Naive thymus-derived CD4-positive, alpha-beta T cell (primary cell): ENCODE measurements around the gene RBM39. TPM values are rescaled to one million over a fixed set of nuclear protein-coding genes. Genes with fewer than 3 reads are reported as not detected.
"Not testable (repeated sequence)": the region's sequence is repeated elsewhere in the genome, so short reads cannot be mapped to it uniquely, and the experiment has no call there.

Experiments
- ATAC-seq: fragments of 150-1000 bp; cut with Tn5 transposase; 2 replicates; pipeline ENCODE4 v1.10.0; 2021; ENCODE audit warnings: mild to moderate bottlenecking, moderate library complexity
- CTCF ChIA-PET: fragments of 350-600 bp; sonication (Branson Sonifier 250); formaldehyde crosslinking; loops from one replicate; lab custom pipeline; 2021; ENCODE audit warnings: antibody characterized with exemption; lab: Charles Lee
- POLR2A ChIA-PET: fragments of 350-600 bp; sonication (Branson Sonifier 250); formaldehyde crosslinking; loops from one replicate; lab custom pipeline; 2021; ENCODE audit warnings: antibody characterized with exemption, inconsistent platforms; lab: Charles Lee
- DNase-seq, 9 donors: peaks; one replicate each; pipeline versions ENCODE4 v3.0.0 to v3.0.0-alpha.2; 2020 to 2022; ENCODE audit warnings: mixed read lengths in 1 of 9
- H3K27ac ChIP-seq: one replicate; pipeline ENCODE4 v1.7.0; 2013; ENCODE audit warnings: mild to moderate bottlenecking, low read depth, low read length, moderate library complexity
- H3K27me3 ChIP-seq, 2 donors: one replicate each; pipeline ENCODE4 v1.7.0; 2013; ENCODE audit warnings: low read length in 2 of 2, mild to moderate bottlenecking in 2 of 2, moderate library complexity in 2 of 2; ENCODE audit not compliant: control insufficient read depth in 2 of 2, insufficient read depth in 2 of 2
- H3K36me3 ChIP-seq, 3 experiments: 1 replicate in 2 of 3; 2 replicates in 1 of 3; pipeline ENCODE4 v1.7.0; 2013; ENCODE audit warnings: low read length in 3 of 3, mild to moderate bottlenecking in 3 of 3, moderate library complexity in 1 of 3; ENCODE audit not compliant: insufficient read depth in 3 of 3, control insufficient read depth in 2 of 3
- H3K4me1 ChIP-seq, 2 donors: one replicate each; pipeline ENCODE4 v1.7.0; 2013; ENCODE audit warnings: low read length in 2 of 2, mild to moderate bottlenecking in 2 of 2, moderate library complexity in 1 of 2; ENCODE audit not compliant: control insufficient read depth in 2 of 2, insufficient read depth in 2 of 2
- H3K4me3 ChIP-seq: 2 replicates; pipeline ENCODE4 v1.7.0; 2013; ENCODE audit warnings: mild to moderate bottlenecking, low read length
- H3K9me3 ChIP-seq, 3 experiments: 1 replicate in 2 of 3; 2 replicates in 1 of 3; pipeline ENCODE4 v1.7.0; 2013; ENCODE audit warnings: low read length in 3 of 3; ENCODE audit not compliant: control insufficient read depth in 2 of 3
- H3K27ac Mint-ChIP-seq, 9 donors: one replicate each; pipeline ENCODE4 v1.8.0; 2020 to 2022; ENCODE audit warnings: mixed read lengths in 9 of 9, mild to moderate bottlenecking in 8 of 9, moderate library complexity in 5 of 9, inconsistent platforms in 2 of 9
- H3K27me3 Mint-ChIP-seq, 5 donors: one replicate each; pipeline ENCODE4 v1.8.0; 2021 to 2022; ENCODE audit warnings: mixed read lengths in 5 of 5, mild to moderate bottlenecking in 1 of 5
- H3K36me3 Mint-ChIP-seq, 5 donors: one replicate each; pipeline ENCODE4 v1.8.0; 2020 to 2022; ENCODE audit warnings: mixed read lengths in 5 of 5, mild to moderate bottlenecking in 3 of 5, inconsistent platforms in 1 of 5
- H3K4me1 Mint-ChIP-seq, 7 donors: one replicate each; pipeline ENCODE4 v1.8.0; 2020 to 2022; ENCODE audit warnings: mixed read lengths in 7 of 7, mild to moderate bottlenecking in 3 of 7, inconsistent platforms in 1 of 7
- H3K4me3 Mint-ChIP-seq, 10 donors: one replicate each; pipeline ENCODE4 v1.8.0; 2020 to 2022; ENCODE audit warnings: mild to moderate bottlenecking in 10 of 10, mixed read lengths in 10 of 10, moderate library complexity in 6 of 10, inconsistent platforms in 2 of 10
- H3K9me3 Mint-ChIP-seq, 11 donors: one replicate each; pipeline ENCODE4 v1.8.0; 2020 to 2022; ENCODE audit warnings: mixed read lengths in 11 of 11, mild to moderate bottlenecking in 4 of 11, inconsistent platforms in 1 of 11, moderate library complexity in 1 of 11
- intact Hi-C, 2 donors: fragments of 100-400 bp; cut with micrococcal nuclease; formaldehyde crosslinking; loops; one replicate each; pipeline ENCODE4 v1.15.1; 2023
- polyA plus RNA-seq, 2 donors: library from polyadenylated mRNA; unstranded; fragments of 300-500 nt; fragmentation: Illumina TruSeq; gene quantifications; one replicate each; pipeline ENCODE4 v1.2.3, GENCODE V29; 2021
- total RNA-seq, 6 experiments: library from RNA in 5 of 6; stranded (reverse) in 5 of 6; gene quantifications; 1 replicate in 5 of 6; 2 replicates in 1 of 6; pipeline ENCODE4 v1.2.3 and lab custom pipeline; 2021 to 2026

The RBM39 gene
- total and polyA plus RNA-seq, 7 experiments from 2014 or later: 100 to 1,041 (median 690) TPM

DNA sequence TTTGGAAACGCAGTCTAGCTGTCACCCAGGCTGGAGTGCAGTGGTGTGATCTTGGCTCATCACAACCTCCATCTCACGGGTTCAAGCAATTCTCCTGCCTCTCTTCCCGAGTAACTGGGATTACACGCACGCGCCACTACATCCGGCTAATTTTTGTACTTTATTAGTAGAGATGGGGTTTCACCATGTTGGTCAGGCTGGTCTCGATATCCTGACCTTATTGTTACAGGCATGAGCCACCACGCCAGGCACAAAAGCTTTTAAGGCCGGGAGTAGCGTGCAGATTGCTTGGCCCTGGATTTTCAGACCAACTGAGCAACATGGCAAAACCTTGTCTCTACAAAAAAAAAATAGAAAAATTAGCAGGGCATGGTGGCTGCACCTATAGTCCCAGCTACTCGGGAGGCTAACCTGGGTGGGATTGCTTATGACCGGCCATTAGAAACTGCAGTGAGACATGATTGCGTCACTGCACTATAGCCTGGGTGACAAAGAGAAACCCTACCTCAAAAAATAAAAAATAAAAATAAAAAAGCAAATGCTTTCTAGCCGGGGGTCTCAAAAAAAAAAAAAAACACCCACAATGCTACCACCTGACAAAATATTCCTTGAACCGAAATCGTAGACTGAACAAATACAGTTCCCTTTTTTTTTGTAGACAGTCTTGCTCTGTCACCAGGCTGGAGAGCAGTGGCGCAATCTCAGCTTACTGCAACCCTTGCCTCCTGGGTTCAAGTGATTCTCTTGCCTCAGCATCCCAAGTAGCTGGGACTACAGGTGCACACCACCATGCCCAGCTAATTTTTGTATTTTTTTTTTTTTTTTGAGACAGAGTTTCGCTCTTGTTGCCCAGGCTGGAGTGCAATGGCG lies 15.0 kb downstream of the RBM39 start:
- Histone ChIP-seq H3K27ac (no peak overlapping the region), H3K4me3 (no peak overlapping the region), H3K9me3 (no peaks in the 10 kb centered on the region), H3K4me1 (peaks cover 19 to 36% of the 10 kb centered on the region in 2 donors), H3K27me3 (no peaks in the 10 kb centered on the region), H3K36me3 (peaks cover 48 to 96% (median 78%) of the 10 kb centered on the region in 3 experiments)
- intact Hi-C loops: loop anchor here in 1 of 2 donors (10.0 kb wide), 1 partner anchor 48 kb away; the partner anchor contains the start of gene PHF20
- Mint-ChIP-seq H3K36me3 (peaks cover 8 to 37% (median 29%) of the 10 kb centered on the region in 5 donors), H3K4me3 (peak overlapping the region in 1 of 10 donors; percentile 8), H3K27ac (peak overlapping the region in 2 of 9 donors; percentile 26 to 43), H3K4me1 (peaks cover 15 to 67% (median 46%) of the 10 kb centered on the region in 7 donors), H3K27me3 (no peaks in the 10 kb centered on the region), H3K9me3 (peaks cover 0 to 5% (median 0%) of the 10 kb centered on the region in 11 donors)
- ChIA-PET POLR2A (interaction anchor here (0.5 to 5.5 kb wide), 6 partner anchors 13 to 138 kb away, joined by 3 to 35 read pairs (median 3); partner anchors contain the start of genes NFS1, RBM39 and ROMO1), CTCF (no interaction called here)
- ATAC-seq (no peak), DNase-seq (no peak)

DNA sequence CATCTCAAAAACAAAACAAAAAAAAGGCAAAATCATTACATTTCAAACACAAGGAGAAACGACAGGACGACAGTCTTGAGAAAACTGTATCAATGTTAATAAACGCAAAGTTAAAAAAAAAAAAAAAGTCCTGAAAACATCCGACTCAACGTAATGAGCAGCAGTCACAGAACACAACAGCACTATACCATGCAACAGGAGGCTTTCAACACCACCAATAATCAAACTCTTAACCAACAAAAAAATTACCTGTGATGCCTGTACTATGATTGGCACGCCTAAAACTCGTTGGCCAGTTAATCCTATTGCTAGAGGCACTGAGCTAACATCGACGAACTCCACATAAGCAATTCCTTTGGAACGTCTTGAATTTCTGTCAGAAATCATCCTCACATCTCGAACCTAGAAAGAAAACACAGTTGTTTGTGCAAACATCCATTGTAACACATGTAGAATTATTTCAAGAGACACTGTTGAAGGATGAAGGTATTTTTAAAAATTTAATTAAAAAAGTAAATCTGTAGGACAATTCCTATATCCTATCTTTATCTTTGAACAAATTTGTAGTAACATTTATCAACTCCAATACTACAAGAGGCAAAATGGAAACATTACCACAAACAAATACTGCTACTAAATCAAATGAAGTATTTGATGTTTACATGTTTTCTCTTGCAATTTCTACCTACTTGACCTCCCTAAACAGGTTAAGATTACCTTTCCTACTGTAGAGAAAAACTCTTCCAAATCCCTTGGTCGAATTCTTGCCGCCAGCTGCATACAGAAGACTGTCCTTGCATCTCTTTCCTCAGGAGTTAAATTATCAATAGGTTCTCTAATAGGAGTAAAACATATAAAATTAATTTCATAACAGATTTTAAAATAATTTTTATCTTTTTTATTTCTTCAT lies 17.5 kb downstream of the RBM39 start:
- intact Hi-C loops: loop anchor here in 1 of 2 donors (10.0 kb wide), 1 partner anchor 50 kb away; the partner anchor contains the start of gene PHF20
- ATAC-seq (no peak), DNase-seq (no peak)
- Histone ChIP-seq H3K4me3 (no peak overlapping the region), H3K9me3 (no peaks in the 10 kb centered on the region), H3K36me3 (peaks cover 53 to 96% (median 81%) of the 10 kb centered on the region in 3 experiments), H3K27ac (no peak overlapping the region), H3K4me1 (peaks cover 8 to 17% of the 10 kb centered on the region in 2 donors), H3K27me3 (no peaks in the 10 kb centered on the region)
- ChIA-PET POLR2A (interaction anchor here (2.0 kb wide), 1 partner anchor 12 kb away, joined by 9 read pairs; no protein-coding TSS in a partner anchor), CTCF (no interaction called here)
- Mint-ChIP-seq H3K9me3 (peaks cover 0 to 3% (median 0%) of the 10 kb centered on the region in 11 donors), H3K4me1 (peaks cover 14 to 62% (median 40%) of the 10 kb centered on the region in 7 donors), H3K27ac (peak overlapping the region in 6 of 9 donors; percentile 7 to 61 (median 35)), H3K36me3 (peaks cover 20 to 43% (median 38%) of the 10 kb centered on the region in 5 donors), H3K4me3 (peak overlapping the region in 1 of 10 donors; percentile 4), H3K27me3 (no peaks in the 10 kb centered on the region)

DNA sequence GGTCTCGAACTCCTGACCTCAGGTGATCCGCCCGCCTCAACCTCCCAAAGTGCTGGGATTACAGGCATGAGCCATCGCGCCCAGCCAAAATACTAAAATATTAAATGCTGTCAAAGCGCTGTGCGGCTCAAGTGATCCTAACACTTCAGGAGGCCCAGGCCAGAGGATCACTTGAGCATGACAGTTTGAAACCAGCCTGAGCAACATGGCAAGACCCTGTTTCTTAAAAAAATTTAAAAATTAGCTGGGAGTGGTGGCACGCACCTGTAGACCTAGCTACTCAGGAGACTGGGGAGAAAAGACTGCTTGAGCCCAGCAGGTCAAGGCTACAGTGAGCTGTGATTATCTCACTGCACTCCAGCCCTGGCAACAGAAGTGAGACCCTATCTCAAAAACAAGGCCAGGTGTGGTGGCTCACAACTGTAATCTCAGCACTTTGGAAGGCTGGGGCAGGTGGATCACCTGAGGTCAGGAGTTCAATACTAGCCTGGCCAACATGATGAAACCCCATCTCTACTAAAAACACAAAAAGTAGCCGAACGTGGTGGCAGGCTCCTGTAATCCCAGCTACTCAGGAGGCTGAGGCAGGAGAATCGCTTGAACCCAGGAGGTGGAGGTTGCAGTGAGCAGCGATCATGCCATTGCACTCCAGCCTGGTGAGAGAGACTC lies 18.3 kb downstream of the RBM39 start:
- H3K4me1 Mint-ChIP-seq: peaks cover 14 to 57% (median 36%) of the 10 kb centered on the region in 7 donors
- H3K27ac Mint-ChIP-seq: peak overlapping the region in 4 of 9 donors; percentile 12 to 76 (median 42)
- H3K4me3 Mint-ChIP-seq: not testable (repeated sequence)

DNA sequence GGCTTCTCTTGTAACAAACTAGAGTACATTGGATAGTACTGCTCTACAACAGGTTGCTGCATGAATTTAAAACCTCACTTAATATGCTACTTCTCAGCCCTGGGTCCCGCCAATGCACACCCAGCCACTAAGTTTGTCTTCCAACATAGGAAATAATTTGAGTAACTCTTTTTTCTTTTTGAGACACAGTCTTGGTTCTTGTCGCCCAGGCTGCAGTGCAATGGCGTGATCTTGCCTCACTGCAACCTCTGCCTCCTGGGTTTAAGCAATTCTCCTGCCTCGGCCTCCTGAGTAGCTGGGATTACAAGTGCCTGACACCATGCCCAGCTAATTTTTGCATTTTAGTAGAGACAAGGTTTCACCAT lies 18.8 kb downstream of the RBM39 start:
- intact Hi-C loops: loop anchor here in 1 of 2 donors (10.0 kb wide), 1 partner anchor 52 kb away; the partner anchor contains the start of gene PHF20
- H3K27ac Mint-ChIP-seq: peak overlapping the region in 4 of 9 donors; percentile 51 to 76 (median 57)

More for the DNA sequence above, 18.3 kb downstream of the RBM39 start:
- H3K9me3 ChIP-seq, H3K27me3 ChIP-seq, ATAC-seq, CTCF ChIA-PET, H3K27me3 Mint-ChIP-seq, H3K9me3 Mint-ChIP-seq, H3K4me3 ChIP-seq, DNase-seq, H3K27ac ChIP-seq: not testable (repeated sequence)
- POLR2A ChIA-PET: interaction anchor here (1.4 to 2.0 kb wide), 2 partner anchors 13 to 19 kb away, joined by 9 to 11 read pairs; partner anchors contain the start of gene RBM39
- intact Hi-C loops: loop anchor here in 1 of 2 donors (10.0 kb wide), 1 partner anchor 51 kb away; the partner anchor contains the start of gene PHF20
- peaks cover 20 to 45% (median 35%) of the 10 kb centered on the region in 5 donors for H3K36me3 Mint-ChIP-seq
- H3K36me3 ChIP-seq: peaks cover 60 to 98% (median 83%) of the 10 kb centered on the region in 3 experiments
- H3K4me1 ChIP-seq: peaks cover 8 to 17% of the 10 kb centered on the region in 2 donors

DNA sequence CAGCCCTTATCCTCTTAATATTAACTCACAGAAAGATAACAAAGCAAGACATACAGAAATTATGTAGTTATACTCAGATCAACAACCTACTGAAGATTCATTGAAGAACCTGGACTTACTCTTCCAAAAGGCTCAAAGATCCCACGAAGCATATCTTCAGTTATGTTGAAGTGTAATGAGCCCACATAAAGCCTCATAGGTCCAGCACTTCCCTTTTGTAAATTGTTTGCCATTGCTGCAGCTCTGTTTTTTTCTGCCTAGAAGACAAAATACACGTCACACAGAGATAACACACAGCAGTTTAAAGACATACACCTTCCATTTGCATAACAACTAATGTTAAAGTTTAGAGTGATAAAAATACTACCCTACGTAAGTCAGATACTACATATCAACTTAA lies 20.4 kb downstream of the RBM39 start:
- peaks cover 17 to 52% (median 34%) of the 10 kb centered on the region in 5 donors for H3K36me3 Mint-ChIP-seq
- no peaks in the 10 kb centered on the region for H3K27me3 Mint-ChIP-seq
- H3K4me1 ChIP-seq: peaks cover 8 to 19% of the 10 kb centered on the region in 2 donors
- H3K4me1 Mint-ChIP-seq: peaks cover 14 to 66% (median 45%) of the 10 kb centered on the region in 7 donors
- ChIA-PET CTCF (no interaction called here), POLR2A (interaction anchor here (0.8 kb wide), 1 partner anchor 46 kb away, joined by 3 read pairs; no protein-coding TSS in a partner anchor)
- intact Hi-C loops: loop anchor here in 1 of 2 donors (2.0 to 10.0 kb wide), 2 partner anchors 19 to 53 kb away; partner anchors contain the start of gene PHF20
- H3K27me3 ChIP-seq: no peaks in the 10 kb centered on the region
- H3K36me3 ChIP-seq: peaks cover 52 to 98% (median 89%) of the 10 kb centered on the region in 3 experiments
- H3K9me3 ChIP-seq: no peaks in the 10 kb centered on the region
- no peak overlapping the region for H3K4me3 ChIP-seq
- ATAC-seq (no peak), DNase-seq (no peak)
- H3K4me3 Mint-ChIP-seq: peak overlapping the region in 2 of 10 donors; percentile 3 to 13
- no peak overlapping the region for H3K27ac ChIP-seq
- H3K9me3 Mint-ChIP-seq: peaks cover 0 to 3% (median 0%) of the 10 kb centered on the region in 11 donors
- H3K27ac Mint-ChIP-seq: peak overlapping the region in 7 of 9 donors; percentile 14 to 84 (median 46)

More for the DNA sequence above, 18.8 kb downstream of the RBM39 start:
- POLR2A ChIA-PET: interaction anchor here (0.6 to 1.4 kb wide), 3 partner anchors 12 to 20 kb away, joined by 3 to 11 read pairs (median 4); partner anchors contain the start of gene RBM39
- H3K27me3 ChIP-seq, H3K27me3 Mint-ChIP-seq, CTCF ChIA-PET, DNase-seq, H3K9me3 Mint-ChIP-seq, H3K9me3 ChIP-seq, H3K27ac ChIP-seq, H3K4me3 ChIP-seq: not testable (repeated sequence)
- peak; percentile 11 for ATAC-seq
- H3K36me3 Mint-ChIP-seq: peaks cover 20 to 46% (median 36%) of the 10 kb centered on the region in 5 donors
- peak overlapping the region in 1 of 10 donors; percentile 13 for H3K4me3 Mint-ChIP-seq
- peaks cover 8 to 17% of the 10 kb centered on the region in 2 donors for H3K4me1 ChIP-seq
- peaks cover 14 to 58% (median 37%) of the 10 kb centered on the region in 7 donors for H3K4me1 Mint-ChIP-seq
- peaks cover 61 to 98% (median 89%) of the 10 kb centered on the region in 3 experiments for H3K36me3 ChIP-seq
